ENCODE data around the gene HES7. TPM values are rescaled to one million over a fixed set of nuclear protein-coding genes. Genes with fewer than 3 reads are reported as not detected.

The HES7 gene
- total and polyA plus RNA-seq, 9 of the 15 experiments (the other 6 are each of a cell fraction or from before 2014, with no cell fraction given) = 0.03 to 1.7 (median 0.14) TPM; not detected in 1

- no peak for TF ChIP-seq ETV6 (IDR thresholded peaks at IDR 0.05; ENCODE audit: borderline replicate concordance in 1 of 2, low read depth in 2 of 2, low read length in 1 of 2)
- no peak for TF ChIP-seq ETV6 (CRISPR knock-in tag; IDR thresholded peaks at IDR 0.05; ENCODE audit: borderline replicate concordance)
- no peak for TF ChIP-seq E2F8 (IDR thresholded peaks at IDR 0.05; ENCODE audit: low read depth, partially characterized antibody)
- TF ChIP-seq GABPA (tag; conservative IDR thresholded peaks at IDR 0.05; ENCODE audit: low read depth) = peak; percentile 49
- peak; percentile 58; the same call in 1 of the 2 replicates for TF ChIP-seq ETV5 (CRISPR knock-in tag; IDR thresholded peaks at IDR 0.05; ENCODE audit: low read depth)
- TF ChIP-seq ADNP (tag; IDR thresholded peaks at IDR 0.05) = peak; percentile 79
- no peak for TF ChIP-seq ZNF395 (CRISPR knock-in tag; IDR thresholded peaks at IDR 0.05)
- TF ChIP-seq TSC22D4 (tag; IDR thresholded peaks at IDR 0.05) = no peak
- TF ChIP-seq CAMTA2 (CRISPR knock-in tag; conservative IDR thresholded peaks at IDR 0.05) = no peak
- TF ChIP-seq THRB (CRISPR knock-in tag; conservative IDR thresholded peaks at IDR 0.05) = no peak
- TF ChIP-seq ZNF655 (CRISPR knock-in tag; IDR thresholded peaks at IDR 0.05) = no peak
- TF ChIP-seq AFF1 (IDR thresholded peaks at IDR 0.05; ENCODE audit: low read depth in 1 of 2, partially characterized antibody in 2 of 2) = no peak
- no peak for TF ChIP-seq ZNF584 (CRISPR knock-in tag; IDR thresholded peaks at IDR 0.05; ENCODE audit: low read depth)
- TF ChIP-seq ZNF695 (CRISPR knock-in tag; IDR thresholded peaks at IDR 0.05) = no peak
Measured at GRCh38 chr17:8153957-8154607, 30.2 kb upstream of the HES7 start (continued).

Data from K562 (cell line).